ENCODE measurements around the gene SLC6A9. TPM values are rescaled to one million over a fixed set of nuclear protein-coding genes. Genes with fewer than 3 reads are reported as not detected.
A peak's percentile ranks its signal among the peaks of the same experiment; 100 is the strongest.

Gene SLC6A9
- total RNA-seq, 1 experiment from 2014 or later: 30.1 TPM

DNA sequence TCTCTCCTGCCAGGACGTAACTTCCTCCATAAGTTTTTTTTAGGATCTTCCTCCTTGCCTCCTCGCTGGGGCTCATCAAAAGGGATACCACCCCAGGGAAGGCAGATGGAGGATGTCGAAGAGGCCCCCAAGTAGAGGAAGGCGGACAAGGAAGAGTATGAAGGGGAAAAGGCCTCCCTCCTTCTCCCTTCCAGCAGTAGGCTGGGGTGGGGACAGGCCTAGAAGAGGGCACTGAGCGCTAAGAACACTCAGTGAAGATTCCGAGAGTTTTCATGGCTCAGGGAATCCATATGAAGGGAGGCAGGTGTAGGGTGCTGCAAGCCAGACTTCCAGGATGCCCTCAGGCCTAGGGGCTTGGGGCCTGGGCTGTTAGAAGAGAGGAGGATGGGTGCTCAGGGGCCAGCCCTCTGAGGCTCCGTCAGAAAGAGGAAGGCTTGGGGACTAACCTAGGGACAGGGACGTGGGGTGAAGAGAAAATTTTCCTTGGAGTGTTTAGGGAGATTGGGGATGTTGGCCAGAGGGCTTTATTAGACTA, 1.8 kb upstream of the SLC6A9 start:
- no CpG with 5 or more reads among the region's 8 CpGs for WGBS (ENCODE audit: extremely low coverage, insufficient read length, low lambda C conversion rate)
- Mint-ChIP-seq H3K4me1 (peaks cover 41 to 42% of the 10 kb centered on the region in 2 experiments), H3K9me3 (no peaks in the 10 kb centered on the region), H3K27ac (no peak overlapping the region; a peak in 3 of 7 replicates), H3K36me3 (ENCODE audit: insufficient read depth in 1 of 3, low read depth in 3 of 3) (peaks cover 1 to 6% (median 4%) of the 10 kb centered on the region in 3 experiments; a peak in 4 of 7 replicates), H3K4me3 (peak overlapping the region in 1 of 2 experiments; percentile 35; a peak in 2 of 5 replicates), H3K27me3 (ENCODE audit: low read depth) (peaks cover 7% of the 10 kb centered on the region)
- TF ChIP-seq, protein P1, sequence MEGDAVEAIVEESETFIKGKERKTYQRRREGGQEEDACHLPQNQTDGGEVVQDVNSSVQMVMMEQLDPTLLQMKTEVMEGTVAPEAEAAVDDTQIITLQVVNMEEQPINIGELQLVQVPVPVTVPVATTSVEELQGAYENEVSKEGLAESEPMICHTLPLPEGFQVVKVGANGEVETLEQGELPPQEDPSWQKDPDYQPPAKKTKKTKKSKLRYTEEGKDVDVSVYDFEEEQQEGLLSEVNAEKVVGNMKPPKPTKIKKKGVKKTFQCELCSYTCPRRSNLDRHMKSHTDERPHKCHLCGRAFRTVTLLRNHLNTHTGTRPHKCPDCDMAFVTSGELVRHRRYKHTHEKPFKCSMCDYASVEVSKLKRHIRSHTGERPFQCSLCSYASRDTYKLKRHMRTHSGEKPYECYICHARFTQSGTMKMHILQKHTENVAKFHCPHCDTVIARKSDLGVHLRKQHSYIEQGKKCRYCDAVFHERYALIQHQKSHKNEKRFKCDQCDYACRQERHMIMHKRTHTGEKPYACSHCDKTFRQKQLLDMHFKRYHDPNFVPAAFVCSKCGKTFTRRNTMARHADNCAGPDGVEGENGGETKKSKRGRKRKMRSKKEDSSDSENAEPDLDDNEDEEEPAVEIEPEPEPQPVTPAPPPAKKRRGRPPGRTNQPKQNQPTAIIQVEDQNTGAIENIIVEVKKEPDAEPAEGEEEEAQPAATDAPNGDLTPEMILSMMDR (conservative IDR thresholded peaks at IDR 0.05): no peak
- Histone ChIP-seq H3K4ac (ENCODE audit: low read depth, low read length) (no peak overlapping the region), H3K79me1 (ENCODE audit: insufficient read depth, low read depth, low read length, poor library complexity, severe bottlenecking) (no peaks in the 10 kb centered on the region), H3K56ac (ENCODE audit: insufficient read length, low read depth, low read length) (no peak overlapping the region), H3K14ac (ENCODE audit: insufficient read depth, low read length) (no peak overlapping the region), H2AK5ac (ENCODE audit: insufficient read length, low read length) (no peak overlapping the region), H3K23ac (ENCODE audit: insufficient read length, low read depth, low read length) (no peak overlapping the region), H3K27me3 (ENCODE audit: insufficient read depth, low read length) (no peaks in the 10 kb centered on the region), H2BK20ac (ENCODE audit: low read depth, low read length, poor library complexity, severe bottlenecking) (no peak overlapping the region), H3T11ph (ENCODE audit: low read length) (no peak overlapping the region), H2BK12ac (ENCODE audit: insufficient read length, low read depth, low read length) (no peak overlapping the region), H2BK15ac (ENCODE audit: low read depth, low read length) (no peak overlapping the region), H4K5ac (ENCODE audit: insufficient read length, low read depth, low read length) (no peak overlapping the region), H4K8ac (replicated peaks; ENCODE audit: insufficient read length, low read depth, low read length) (no peak overlapping the region), H4K20me1 (ENCODE audit: control insufficient read depth, insufficient read depth, insufficient read length) (no peaks in the 10 kb centered on the region), H2BK5ac (ENCODE audit: insufficient read length, low read length) (no peak overlapping the region), H2BK120ac (ENCODE audit: low read depth, low read length, poor library complexity, severe bottlenecking) (no peak overlapping the region), H2AFZ (ENCODE audit: low read length) (no peak overlapping the region), H3K27ac (ENCODE audit: insufficient read length, low read depth, low read length) (no peak overlapping the region), H4K91ac (ENCODE audit: insufficient read length, low read depth, low read length) (no peak overlapping the region), H3K4me1 (ENCODE audit: insufficient read depth, low read length) (peaks cover 9% of the 10 kb centered on the region; the same call in 1 of the 2 replicates), H3K4me2 (ENCODE audit: insufficient read depth, insufficient read length, low read length) (no peak overlapping the region), H3K79me2 (ENCODE audit: insufficient read depth, low read length) (no peaks in the 10 kb centered on the region), H3K23me2 (ENCODE audit: insufficient read length, low read depth, low read length, poor library complexity, severe bottlenecking) (peaks cover 7% of the 10 kb centered on the region), H3K9me3 (ENCODE audit: control insufficient read depth, low read depth, low read length) (no peaks in the 10 kb centered on the region), H3K9ac (ENCODE audit: extremely low read depth, insufficient read length, low read length) (no peak overlapping the region), H3K18ac (ENCODE audit: insufficient read length, low read depth, low read length) (no peak overlapping the region)
- no peak for DNase-seq

All from H9 (cell line).